ENCODE measurements around the gene VPS41. TPM values are rescaled to one million over a fixed set of nuclear protein-coding genes. Genes with fewer than 3 reads are reported as not detected.

VPS41 gene
- total RNA-seq, 2 experiments from 2014 or later: 50.2 to 52.5 TPM

DNA sequence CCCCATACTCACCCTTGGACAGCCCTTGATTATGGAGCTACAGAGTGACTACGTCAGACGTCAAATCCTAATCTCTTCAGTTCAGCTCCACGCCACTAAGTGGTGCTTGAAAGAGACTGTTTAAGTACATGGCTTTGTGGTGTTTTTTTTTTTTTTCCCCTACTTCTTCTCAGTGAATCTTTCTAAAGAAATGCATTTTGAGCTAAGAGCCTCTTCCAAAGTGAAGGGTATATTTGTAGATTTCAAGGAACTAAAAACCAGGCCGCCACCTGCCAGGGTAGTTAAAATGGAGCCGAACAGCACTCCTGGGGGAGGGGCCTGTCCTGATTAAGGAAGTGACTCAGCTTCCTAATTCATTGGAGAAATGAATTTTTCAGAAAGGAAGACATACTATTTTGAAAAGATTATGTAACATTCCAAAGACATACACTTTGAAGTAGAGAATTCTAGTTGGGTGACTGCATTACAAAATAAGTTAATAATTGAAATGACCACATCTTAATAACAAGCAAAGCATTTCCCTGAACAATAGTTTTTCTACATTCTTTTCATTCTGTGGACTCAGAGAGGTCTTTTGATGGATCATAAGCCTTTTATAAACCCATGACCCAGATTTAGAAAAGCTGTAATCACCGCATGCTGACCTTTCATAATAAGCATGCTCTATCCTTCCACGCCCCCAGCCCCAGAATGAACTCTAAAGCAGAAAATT, 20.6 kb upstream of the VPS41 start:
- DNase-seq: no peak
- Mint-ChIP-seq H3K36me3 (no peaks in the 10 kb centered on the region), H3K27ac (no peak overlapping the region), H3K4me3 (no peak overlapping the region), H3K27me3 (peaks cover 10% of the 10 kb centered on the region), H3K9me3 (no peaks in the 10 kb centered on the region), H3K4me1 (no peaks in the 10 kb centered on the region)

DNA sequence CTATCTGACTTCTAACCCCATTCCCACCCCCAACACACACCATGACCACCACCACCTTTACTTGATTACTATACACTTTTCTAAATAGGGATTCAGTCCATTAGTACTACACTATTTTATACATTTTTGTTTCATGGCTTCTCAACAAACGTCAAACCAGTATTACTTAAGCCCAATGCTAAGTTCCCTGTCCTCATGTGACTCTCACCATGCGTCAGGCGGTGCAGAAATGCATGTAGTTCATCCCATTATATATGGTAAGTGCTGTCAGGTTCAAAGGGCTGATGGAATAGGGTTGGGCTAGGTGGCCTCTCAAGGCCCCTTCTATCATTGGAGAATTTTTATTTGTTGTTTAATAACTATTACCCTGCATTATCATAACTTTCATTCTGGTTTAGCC, 19.5 kb upstream of the VPS41 start:
- Mint-ChIP-seq H3K9me3 (no peaks in the 10 kb centered on the region), H3K36me3 (no peaks in the 10 kb centered on the region), H3K27me3 (peaks cover 10% of the 10 kb centered on the region), H3K4me1 (no peaks in the 10 kb centered on the region), H3K4me3 (no peak overlapping the region), H3K27ac (no peak overlapping the region)
- DNase-seq: no peak

DNA sequence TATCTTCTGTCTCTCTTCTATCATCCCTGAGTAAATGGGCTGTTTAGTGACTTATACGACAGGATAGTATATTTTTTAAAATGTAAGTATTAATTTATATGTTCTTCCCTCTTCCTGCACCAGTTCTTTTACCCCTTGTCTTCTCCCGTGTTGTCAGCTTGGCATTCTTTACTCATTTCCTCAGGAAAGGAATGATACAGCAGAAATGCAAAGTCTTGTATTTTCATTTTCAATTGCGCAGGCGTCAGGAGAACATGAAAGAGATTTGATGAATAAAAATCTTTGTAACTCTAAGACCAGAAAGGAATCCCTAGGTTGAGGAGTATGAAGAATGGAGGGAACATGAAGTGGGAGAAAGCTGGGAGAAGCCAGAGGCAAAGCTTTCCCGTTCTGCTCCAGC, 18.8 kb upstream of the VPS41 start:
- peaks cover 10% of the 10 kb centered on the region for H3K27me3 Mint-ChIP-seq

DNA sequence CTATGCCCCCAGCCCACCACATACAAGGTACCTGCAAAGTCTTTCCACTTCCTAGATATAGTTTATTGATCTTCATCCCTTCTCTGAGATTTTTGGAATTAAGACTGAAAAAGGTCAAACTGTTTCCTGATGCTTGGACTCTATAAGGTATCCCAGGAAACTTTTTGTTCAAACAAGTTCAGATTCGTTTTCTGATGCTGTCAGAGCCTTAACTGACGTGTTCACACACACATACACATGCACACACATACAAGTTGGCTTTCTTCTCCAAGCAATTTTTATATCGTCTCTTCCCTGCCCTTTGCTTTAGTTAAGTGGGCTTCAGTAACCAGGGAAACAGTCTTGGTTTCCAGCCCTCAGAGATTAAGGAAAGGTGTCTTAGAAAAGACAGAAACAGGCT, 11.7 kb upstream of the VPS41 start:
- H3K27ac Mint-ChIP-seq: no peak overlapping the region
- no peaks in the 10 kb centered on the region for H3K4me1 Mint-ChIP-seq
- H3K9me3 Mint-ChIP-seq: no peaks in the 10 kb centered on the region
- no peak for DNase-seq
- H3K36me3 Mint-ChIP-seq: no peaks in the 10 kb centered on the region
- peaks cover 8% of the 10 kb centered on the region for H3K27me3 Mint-ChIP-seq
- no peak overlapping the region for H3K4me3 Mint-ChIP-seq

More for the DNA sequence above, 18.8 kb upstream of the VPS41 start:
- Mint-ChIP-seq H3K36me3 (no peaks in the 10 kb centered on the region), H3K4me1 (no peaks in the 10 kb centered on the region), H3K9me3 (no peaks in the 10 kb centered on the region), H3K27ac (no peak overlapping the region), H3K4me3 (no peak overlapping the region)
- no peak for DNase-seq

DNA sequence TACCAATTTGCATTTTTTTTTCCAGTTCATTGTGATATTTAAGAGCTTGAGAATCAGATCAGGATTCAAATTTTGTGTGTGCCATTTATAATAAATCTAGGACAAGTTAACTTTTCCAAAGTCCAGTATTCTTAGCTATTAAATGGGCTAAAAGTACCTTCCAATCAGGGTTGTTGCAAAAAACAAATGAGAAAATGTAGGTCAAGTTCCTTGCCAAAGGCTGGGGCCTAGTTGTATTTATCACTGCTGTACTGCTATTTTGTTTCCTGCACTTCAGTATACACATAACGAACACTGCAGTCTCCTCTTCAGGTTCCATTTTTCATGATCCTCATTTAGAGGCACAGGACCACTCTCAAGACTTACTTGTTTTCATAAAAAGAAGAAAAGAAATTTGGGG, 7.4 kb upstream of the VPS41 start:
- no peaks in the 10 kb centered on the region for H3K36me3 Mint-ChIP-seq
- no peak overlapping the region for H3K27ac Mint-ChIP-seq
- no peak for DNase-seq
- no peaks in the 10 kb centered on the region for H3K9me3 Mint-ChIP-seq
- peaks cover 3% of the 10 kb centered on the region for H3K27me3 Mint-ChIP-seq
- no peak overlapping the region for H3K4me3 Mint-ChIP-seq
- no peaks in the 10 kb centered on the region for H3K4me1 Mint-ChIP-seq

DNA sequence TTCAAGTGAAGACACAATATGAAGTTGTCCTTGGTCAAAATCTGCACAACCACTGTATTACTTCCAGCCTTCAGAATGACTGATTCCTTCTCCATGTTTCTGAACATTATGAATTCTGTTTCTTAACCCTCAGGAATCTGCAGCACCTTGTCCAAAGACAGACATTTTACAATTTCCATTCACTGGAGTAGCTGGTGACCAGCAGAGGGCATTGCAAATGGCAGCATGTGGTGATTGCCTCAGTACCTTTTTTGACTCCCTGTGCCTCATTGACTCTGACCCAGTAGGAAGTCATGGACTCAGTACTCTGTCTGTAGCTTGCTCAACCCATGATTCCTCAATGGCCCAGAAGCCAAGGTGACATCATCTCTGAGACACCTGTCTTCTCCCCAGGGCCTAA, 879 bp upstream of the VPS41 start:
- H3K27ac Mint-ChIP-seq: no peak overlapping the region
- H3K4me3 Mint-ChIP-seq: no peak overlapping the region
- no peaks in the 10 kb centered on the region for H3K36me3 Mint-ChIP-seq
- DNase-seq: no peak
- H3K9me3 Mint-ChIP-seq: no peaks in the 10 kb centered on the region
- H3K27me3 Mint-ChIP-seq: peaks cover 3% of the 10 kb centered on the region
- H3K4me1 Mint-ChIP-seq: peaks cover 25% of the 10 kb centered on the region

DNA sequence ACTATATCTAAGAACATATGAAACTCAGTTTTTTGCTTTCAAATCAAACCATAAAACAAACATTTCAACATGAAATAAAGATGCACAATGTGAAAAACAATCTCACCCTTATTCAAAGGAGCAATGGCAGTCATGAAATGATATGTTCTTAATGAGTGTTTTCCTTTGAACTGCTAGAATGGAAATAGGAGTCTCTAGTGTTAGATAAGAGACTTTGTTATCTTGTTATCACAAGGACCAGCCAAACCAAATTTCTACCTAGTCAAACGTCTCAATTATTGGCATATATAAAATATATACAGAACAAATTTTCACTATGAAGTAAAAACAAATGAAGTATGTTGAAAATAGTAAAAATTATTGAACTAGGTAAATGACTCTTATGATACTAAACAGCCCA, 1.2 kb downstream of the VPS41 start:
- H3K4me1 Mint-ChIP-seq: peaks cover 40% of the 10 kb centered on the region
- H3K9me3 Mint-ChIP-seq: no peaks in the 10 kb centered on the region
- H3K36me3 Mint-ChIP-seq: peaks cover 5% of the 10 kb centered on the region
- peak overlapping the region; percentile 97 for H3K4me3 Mint-ChIP-seq
- no peaks in the 10 kb centered on the region for H3K27me3 Mint-ChIP-seq
- no peak for DNase-seq
- no peak overlapping the region for H3K27ac Mint-ChIP-seq

DNA sequence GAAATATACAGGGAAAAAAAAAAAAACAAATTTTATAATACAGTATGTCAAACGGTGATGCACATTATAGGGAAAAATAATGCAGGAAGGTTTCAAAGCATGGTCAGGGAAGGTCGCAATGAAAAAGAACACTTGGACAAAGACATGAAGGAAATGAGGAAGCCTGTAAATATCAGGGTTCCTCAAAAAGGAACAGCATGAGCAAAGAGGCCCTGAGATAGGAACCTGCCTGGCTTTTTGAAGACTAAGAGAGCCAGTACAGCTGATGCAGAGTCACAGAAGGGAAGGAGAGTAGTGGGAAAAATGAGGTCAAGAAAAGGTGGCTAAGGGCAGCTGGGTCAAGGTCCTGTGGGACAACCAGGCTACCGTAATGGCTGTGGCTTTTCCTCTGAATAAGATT, 1.9 kb downstream of the VPS41 start:
- DNase-seq: no peak
- H3K36me3 Mint-ChIP-seq: peaks cover 7% of the 10 kb centered on the region
- peaks cover 46% of the 10 kb centered on the region for H3K4me1 Mint-ChIP-seq
- H3K9me3 Mint-ChIP-seq: no peaks in the 10 kb centered on the region
- H3K27me3 Mint-ChIP-seq: no peaks in the 10 kb centered on the region
- no peak overlapping the region for H3K27ac Mint-ChIP-seq
- no peak overlapping the region for H3K4me3 Mint-ChIP-seq

DNA sequence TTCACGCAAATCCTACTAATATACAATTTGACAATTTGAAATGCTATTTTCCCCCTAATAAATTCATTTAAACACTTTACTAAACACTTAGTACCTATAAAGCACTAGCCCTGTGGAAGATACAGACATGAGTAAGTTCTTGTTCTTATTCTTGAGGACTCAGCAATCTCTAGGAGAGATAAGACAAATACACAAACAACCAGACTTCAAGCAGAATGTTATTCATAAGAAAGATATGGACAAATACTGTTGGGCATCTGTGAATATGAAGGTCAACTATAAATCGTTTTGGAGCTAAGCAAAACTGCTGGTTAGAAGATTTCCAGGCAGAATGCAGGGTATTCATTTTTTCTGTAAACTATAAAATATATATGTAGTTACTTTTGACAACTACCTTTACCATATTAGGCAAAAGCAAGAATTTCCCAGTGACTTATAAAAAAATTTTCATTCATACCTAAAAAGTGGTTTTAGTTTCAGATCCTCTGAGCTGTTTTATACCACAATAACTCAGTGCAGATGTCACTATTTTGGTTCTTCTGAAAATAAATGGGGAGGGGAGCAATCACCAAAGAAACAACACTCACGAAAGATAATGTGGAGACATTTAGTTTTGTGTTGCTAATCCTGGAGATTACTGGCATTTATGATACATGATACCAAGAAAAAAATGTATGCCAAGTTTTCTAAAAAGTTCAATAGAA, 3.8 kb downstream of the VPS41 start:
- DNase-seq: no peak
- H3K27ac Mint-ChIP-seq: no peak overlapping the region
- no peak overlapping the region for H3K4me3 Mint-ChIP-seq
- H3K9me3 Mint-ChIP-seq: no peaks in the 10 kb centered on the region
- H3K4me1 Mint-ChIP-seq: peaks cover 58% of the 10 kb centered on the region
- peaks cover 10% of the 10 kb centered on the region for H3K36me3 Mint-ChIP-seq
- H3K27me3 Mint-ChIP-seq: no peaks in the 10 kb centered on the region

DNA sequence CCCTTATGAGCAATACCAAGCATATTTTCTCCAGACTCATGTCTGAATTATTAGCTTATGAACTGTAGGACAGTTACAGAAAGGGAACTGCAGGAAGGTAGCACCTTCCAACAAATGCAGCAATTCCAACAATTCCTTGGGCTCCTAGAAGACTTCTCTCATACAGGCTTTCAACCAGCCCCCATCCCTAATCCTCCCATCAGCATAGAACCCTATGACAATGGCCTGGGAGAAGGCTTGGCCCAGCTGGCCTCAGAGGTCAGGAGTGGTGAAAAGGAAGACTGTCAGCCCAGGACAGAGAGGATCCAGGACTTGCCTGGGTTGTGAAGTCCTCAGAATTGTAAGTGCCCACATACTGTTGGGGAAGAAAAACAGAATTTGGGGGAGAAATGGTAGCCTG, 5.9 kb downstream of the VPS41 start:
- Mint-ChIP-seq H3K4me3 (no peak overlapping the region), H3K4me1 (peaks cover 56% of the 10 kb centered on the region), H3K9me3 (no peaks in the 10 kb centered on the region)

DNA sequence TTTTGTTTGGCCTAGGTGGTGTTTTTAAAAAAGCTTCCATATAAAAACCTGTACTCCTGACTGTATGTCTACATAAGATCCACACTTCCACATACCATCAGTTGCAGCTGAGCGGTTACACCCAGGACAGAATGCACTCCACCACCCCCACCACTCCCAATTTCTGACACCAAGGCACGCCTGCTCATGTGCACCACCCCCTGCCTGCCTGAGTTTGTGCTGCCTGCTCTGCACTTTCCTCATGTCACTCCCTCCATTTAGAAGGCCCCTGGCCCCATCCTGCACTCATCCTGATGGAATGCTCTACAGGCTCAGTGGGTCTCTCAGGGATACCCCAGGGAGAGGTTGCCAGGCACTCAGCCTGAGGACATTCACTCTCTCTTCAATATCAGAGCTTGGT, 6.5 kb downstream of the VPS41 start:
- H3K36me3 Mint-ChIP-seq: peaks cover 15% of the 10 kb centered on the region
- H3K27me3 Mint-ChIP-seq: no peaks in the 10 kb centered on the region
- DNase-seq: no peak
- H3K4me1 Mint-ChIP-seq: peaks cover 54% of the 10 kb centered on the region
- H3K9me3 Mint-ChIP-seq: no peaks in the 10 kb centered on the region
- H3K4me3 Mint-ChIP-seq: no peak overlapping the region
- no peak overlapping the region for H3K27ac Mint-ChIP-seq

More for the DNA sequence above, 5.9 kb downstream of the VPS41 start:
- DNase-seq: no peak
- no peak overlapping the region for H3K27ac Mint-ChIP-seq
- H3K36me3 Mint-ChIP-seq: peaks cover 13% of the 10 kb centered on the region
- H3K27me3 Mint-ChIP-seq: no peaks in the 10 kb centered on the region

DNA sequence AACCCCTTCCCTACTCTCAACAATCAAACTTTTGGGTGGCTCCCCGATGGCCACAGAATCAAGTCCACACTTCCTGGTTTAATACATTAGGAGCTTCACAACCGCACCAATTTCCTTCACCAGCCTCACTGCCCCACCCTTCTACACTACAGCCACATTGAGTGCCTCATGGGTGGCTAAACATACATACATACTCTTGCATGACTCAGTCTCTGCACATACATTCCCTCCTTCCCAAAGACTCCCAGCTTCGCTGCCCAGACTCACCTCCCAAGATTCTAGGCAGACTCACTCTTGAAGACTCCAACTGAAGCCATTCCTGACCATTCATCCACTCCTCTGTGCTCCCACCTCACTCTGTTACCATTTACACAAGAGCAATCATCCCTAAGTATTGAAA, 15.9 kb downstream of the VPS41 start:
- DNase-seq: no peak
- Mint-ChIP-seq H3K4me3 (no peak overlapping the region), H3K27ac (no peak overlapping the region), H3K9me3 (peaks cover 5% of the 10 kb centered on the region), H3K36me3 (peaks cover 54% of the 10 kb centered on the region), H3K27me3 (no peaks in the 10 kb centered on the region), H3K4me1 (peaks cover 14% of the 10 kb centered on the region)

DNA sequence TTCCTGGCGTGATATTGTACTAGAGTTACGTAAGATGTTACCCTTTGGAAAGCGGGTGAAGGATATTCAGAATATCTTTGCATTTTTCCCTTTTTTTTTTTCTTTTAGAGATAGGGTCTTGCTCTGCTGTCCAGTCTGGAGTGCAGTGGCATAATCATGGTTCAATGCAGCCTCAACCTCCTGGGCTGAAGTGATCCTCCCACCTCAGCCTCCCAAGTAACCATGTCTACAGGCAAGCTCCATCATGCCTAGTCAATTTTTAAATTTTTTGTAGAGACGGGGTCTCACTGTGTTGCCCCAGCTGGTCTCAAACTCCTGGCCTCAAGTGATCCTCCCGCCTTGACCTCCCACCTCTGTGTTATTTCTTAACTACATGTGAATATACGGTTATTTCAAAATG, 18.4 kb downstream of the VPS41 start:
- no peaks in the 10 kb centered on the region for H3K27me3 Mint-ChIP-seq
- H3K27ac Mint-ChIP-seq: no peak overlapping the region
- H3K9me3 Mint-ChIP-seq: peaks cover 11% of the 10 kb centered on the region
- H3K36me3 Mint-ChIP-seq: peaks cover 62% of the 10 kb centered on the region
- no peak for DNase-seq
- H3K4me3 Mint-ChIP-seq: no peak overlapping the region
- H3K4me1 Mint-ChIP-seq: peaks cover 17% of the 10 kb centered on the region

DNA sequence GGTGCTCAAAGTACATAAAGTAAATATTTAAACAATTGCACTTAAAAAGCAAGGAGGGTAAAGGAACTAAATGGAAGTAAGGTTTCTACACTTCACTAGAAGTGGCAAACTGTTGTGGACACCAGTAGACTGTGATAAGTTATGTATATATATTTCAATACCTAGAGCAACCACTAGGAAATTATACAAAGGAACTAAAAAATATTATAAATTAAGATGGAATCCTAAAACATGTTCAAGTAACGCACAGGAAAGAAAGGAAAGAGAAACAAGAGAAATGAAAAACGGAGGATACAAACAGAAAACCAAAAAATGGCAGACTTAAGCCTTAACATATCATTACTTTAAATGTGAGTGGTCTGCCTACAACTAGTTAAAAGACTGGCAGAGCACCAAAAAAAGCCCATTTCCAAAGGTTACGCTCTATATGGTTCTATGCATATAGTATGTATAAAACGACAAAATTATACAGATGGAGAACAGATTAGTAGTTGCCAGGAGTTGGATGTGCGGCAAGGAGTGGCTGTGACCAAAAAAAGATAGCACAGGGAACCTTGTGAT, 19.0 kb downstream of the VPS41 start:
- Mint-ChIP-seq H3K27ac (no peak overlapping the region), H3K27me3 (no peaks in the 10 kb centered on the region), H3K36me3 (peaks cover 61% of the 10 kb centered on the region), H3K4me1 (peaks cover 17% of the 10 kb centered on the region), H3K4me3 (no peak overlapping the region), H3K9me3 (peaks cover 11% of the 10 kb centered on the region)
- DNase-seq: no peak

DNA sequence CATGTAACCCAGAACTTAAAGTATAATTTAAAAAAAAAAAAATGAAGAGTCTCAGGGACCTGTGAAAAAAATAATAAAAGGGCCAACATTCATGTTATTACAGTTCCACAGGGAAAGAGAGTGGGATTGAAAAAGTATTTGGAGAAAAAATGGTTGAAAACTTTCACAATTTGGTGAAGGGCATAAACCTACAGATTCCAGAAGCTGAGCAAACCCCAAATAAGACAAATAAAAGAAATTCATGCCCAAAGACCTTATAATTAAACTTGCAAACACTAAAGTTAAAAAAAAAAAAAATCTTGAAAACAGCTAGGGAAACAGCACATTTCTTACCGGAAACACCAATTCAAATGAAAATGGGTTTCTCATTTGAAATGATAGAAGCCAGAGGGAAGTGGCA, 19.9 kb downstream of the VPS41 start:
- peaks cover 11% of the 10 kb centered on the region for H3K9me3 Mint-ChIP-seq
- H3K4me1 Mint-ChIP-seq: peaks cover 16% of the 10 kb centered on the region
- H3K36me3 Mint-ChIP-seq: peaks cover 58% of the 10 kb centered on the region
- no peaks in the 10 kb centered on the region for H3K27me3 Mint-ChIP-seq
- H3K4me3 Mint-ChIP-seq: no peak overlapping the region
- DNase-seq: no peak
- H3K27ac Mint-ChIP-seq: no peak overlapping the region

DNA sequence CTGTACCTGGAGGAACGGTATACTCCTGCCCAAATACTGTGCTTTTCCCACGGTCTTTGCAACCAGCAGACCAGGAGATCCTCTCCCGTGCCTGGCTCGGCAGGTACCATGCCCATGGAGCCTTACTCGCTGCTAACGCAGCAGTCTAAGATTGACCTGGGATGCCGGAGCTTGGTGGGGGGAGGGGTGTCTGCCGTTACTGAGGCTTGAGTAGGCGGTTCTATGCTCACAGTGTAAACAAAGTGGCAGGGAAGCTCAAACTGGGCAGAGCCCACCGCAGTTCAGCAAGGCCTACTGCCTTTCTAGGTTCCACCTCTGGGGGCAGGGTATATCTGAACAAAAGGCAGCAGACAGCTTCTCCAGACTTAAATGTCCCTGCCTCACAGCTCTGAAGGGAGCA, 22.7 kb downstream of the VPS41 start:
- H3K27ac Mint-ChIP-seq: no peak overlapping the region
- peaks cover 11% of the 10 kb centered on the region for H3K9me3 Mint-ChIP-seq
- H3K27me3 Mint-ChIP-seq: no peaks in the 10 kb centered on the region
- H3K4me3 Mint-ChIP-seq: no peak overlapping the region
- peaks cover 62% of the 10 kb centered on the region for H3K36me3 Mint-ChIP-seq
- peaks cover 16% of the 10 kb centered on the region for H3K4me1 Mint-ChIP-seq
- DNase-seq: no peak
